ENCODE data around the gene PRR5.
"Not testable (repeated sequence)": the region's sequence is repeated elsewhere in the genome, so short reads cannot be mapped to it uniquely, and the experiment has no call there.

Gene PRR5

DNA sequence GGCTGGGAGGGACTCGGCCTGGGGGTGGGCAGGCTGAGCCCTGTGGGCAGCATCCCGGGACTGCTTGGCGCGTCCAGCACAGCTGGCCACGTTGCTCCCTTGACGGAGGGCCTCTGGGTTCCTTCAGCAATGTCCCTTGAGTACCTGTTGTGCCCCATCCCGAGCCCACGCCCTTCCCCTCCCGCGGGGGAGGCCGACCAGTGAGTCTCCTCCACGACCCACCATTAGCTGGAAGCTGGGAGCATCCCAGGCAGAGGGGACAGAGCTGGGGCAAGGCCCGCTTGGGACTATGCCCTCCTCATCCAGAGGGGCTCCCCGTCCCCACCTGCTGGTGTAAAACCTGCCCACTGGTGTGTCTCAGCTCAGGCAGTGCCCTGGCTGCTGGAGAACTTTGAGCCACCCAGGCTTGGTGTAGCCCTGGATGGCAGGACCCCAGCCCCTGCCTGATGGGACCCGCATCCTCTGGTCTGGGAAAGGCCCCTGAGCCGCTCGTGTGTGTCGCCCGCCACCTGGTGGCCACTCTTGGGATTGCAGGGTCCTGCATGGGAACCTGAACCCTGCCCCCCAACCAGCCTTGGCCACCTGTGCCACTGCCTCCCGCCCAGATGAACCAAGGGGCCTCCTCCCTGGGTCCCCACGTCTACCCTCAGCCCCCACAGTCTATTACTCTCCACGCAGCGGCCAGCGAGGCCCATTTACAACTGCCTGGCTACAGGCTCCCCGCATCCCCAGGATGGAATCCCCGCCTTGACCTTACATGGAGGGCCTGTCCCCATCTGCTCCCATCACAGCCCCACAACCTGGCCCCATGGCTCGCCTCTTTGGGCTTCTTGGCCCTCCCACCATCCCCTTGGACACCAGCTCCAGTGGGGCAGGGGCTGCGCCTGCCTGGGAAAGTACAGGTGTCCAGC, 33.8 kb downstream of the PRR5 start:
- DNase-seq (ENCODE audit: low spot score), result peak; percentile 80

GRCh38 chr22:44736581-44737405, 34.8 kb downstream of the PRR5 start:
- no peak for DNase-seq (ENCODE audit: low spot score)

GRCh38 chr22:44737406-44738346, 35.7 kb downstream of the PRR5 start:
- no peak for DNase-seq (ENCODE audit: low spot score)

- DNase-seq (ENCODE audit: low spot score), result no peak
These were observed 36.3 kb downstream of the PRR5 start for GRCh38 chr22:44738347-44738715.

- DNase-seq (ENCODE audit: low spot score), result no peak
These were observed 37.0 kb downstream of the PRR5 start for GRCh38 chr22:44739024-44739423.

DNA sequence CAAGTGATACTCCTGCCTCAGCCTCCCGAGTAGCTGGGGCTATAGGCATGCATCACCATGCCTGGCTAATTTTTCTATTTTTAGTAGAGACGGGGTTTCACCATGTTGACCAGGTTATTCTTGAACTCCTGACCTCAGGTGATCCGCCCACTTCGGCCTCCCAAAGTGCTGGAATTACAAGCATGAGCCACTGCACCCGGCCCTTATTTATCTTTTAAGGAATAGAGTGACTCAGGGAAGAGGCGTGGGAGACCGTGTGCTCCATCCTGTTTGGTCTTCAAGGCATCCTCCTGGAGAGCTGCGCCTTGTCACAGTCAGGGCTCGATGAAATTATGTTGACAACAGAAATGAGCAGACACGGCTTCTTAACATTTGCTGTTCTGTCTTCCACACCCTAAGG, 37.7 kb downstream of the PRR5 start:
- DNase-seq (ENCODE audit: low spot score), result not testable (repeated sequence)

DNA sequence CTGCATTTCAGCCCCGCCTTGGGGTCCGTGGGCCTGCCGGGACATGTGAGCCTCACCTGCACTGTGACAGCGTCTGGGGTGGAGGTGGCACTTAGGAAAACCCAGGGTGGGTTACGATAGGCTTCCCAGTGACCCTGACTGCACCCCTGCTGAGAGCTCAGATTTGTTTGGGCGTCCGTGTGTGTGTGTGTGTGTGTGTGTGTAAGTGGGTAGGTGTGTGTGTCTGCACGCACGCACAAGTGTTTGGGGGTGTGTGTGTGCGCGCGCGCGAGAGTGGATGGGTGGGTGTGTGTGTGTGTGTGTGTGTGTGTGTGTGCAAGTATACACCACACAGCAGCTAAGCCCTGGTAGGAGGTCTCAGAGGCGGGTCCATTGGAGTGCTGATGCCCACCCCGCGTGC, 38.3 kb downstream of the PRR5 start:
- no peak for DNase-seq (ENCODE audit: low spot score)

DNA sequence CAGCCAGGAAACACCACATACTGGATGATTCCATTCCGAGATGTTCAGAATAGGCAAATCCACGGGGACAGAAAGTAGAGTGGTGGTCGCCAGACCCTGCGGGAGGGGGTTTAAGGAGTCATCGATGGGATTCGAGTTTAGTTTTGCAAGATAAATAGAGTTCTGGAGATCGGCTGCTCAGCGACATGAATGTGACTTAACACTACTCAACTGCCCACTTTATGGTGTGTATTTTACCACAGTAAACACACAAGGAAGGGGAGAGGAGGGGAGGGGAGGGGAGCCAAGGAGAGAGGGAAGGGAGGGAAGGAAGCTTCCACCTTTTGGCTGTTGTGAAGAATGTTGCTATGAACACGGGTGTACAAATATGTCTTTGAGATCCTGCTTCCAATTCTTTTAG, 39.9 kb downstream of the PRR5 start:
- DNase-seq (ENCODE audit: low spot score), result no peak

GRCh38 chr22:44743247-44743646, 41.2 kb downstream of the PRR5 start:
- DNase-seq (ENCODE audit: low spot score), result no peak

DNA sequence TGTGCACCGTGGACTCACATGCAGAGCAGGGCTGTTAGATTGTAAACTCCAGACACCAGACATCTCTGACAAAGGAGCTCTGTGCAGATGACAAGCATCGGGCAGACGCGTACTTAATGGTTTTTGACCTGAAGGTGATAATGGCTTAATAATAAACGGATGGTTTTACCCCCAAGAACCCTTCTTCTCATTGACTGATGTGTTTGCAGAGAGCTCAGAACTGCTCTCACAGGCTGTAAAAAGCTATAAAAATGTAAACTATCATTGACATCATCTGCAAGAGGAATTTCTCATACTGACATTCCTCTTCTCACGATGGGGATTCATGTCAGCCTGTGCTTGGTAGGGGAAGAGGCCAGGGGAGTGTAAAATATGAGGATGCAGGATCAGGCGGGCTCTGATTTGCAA, 41.8 kb downstream of the PRR5 start:
- DNase-seq (ENCODE audit: low spot score), result no peak

DNA sequence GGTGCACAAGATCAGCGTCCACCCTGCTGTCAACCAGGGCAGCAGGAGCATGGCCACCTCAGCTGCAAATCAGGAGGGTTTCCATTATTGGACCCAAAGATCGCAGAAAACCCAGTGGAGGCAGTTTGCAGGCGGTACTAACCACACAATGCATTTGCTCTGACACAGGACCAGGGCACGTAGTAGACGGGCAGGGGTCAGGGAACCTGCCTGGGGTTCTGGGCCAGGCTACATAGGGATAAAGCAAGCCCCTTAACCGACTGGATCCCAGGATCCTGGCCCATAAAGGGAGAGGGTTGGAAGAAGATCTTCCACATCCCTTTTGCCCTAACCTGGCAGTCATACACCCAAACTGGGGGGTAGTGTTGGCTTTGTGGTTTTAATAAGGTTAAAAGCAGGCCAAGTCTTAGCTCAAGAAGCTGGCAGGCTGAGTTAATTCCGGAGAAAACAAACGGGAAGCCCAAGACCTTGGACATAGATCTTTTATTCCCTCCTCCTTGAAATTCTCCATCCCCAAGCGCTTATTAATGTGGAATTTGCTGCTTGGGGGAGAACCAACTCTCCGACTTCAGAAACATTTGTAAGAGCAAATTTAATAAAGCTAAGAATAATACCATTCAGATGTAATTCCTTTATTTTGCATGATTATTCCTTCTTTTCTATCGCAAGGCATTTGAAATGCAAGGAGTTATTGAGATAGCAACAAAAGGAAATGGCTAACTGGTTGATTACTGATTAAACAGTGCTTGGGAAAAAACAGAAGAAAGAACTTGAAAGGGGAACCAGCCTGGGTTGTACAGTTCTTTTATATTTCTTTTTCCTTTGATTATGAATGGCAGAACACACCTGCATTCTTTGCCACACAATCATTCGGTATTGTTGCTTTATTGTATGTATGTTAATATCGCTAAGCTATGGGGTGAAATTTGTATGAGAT, 44.1 kb downstream of the PRR5 start:
- no peak for DNase-seq (ENCODE audit: low spot score)

DNA sequence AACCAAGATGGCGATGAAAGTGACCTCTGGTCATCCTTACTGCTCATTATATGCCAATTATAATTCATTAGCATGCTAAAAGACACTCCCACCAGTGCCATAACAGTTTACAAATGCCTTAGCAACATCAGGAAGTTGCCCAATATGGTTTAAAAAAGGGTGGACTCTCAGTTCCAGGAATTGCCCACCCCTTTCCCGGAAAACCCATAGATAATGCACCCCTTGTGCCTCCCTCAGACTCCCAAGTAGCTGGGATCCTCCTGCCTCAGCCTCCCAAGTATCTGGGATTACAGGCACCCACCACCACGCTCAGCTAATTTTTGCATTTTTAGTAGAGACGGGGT, 45.8 kb downstream of the PRR5 start:
- not testable (repeated sequence) for DNase-seq (ENCODE audit: low spot score)

GRCh38 chr22:44748524-44748923, 46.5 kb downstream of the PRR5 start:
- DNase-seq (ENCODE audit: low spot score), result no peak

DNA sequence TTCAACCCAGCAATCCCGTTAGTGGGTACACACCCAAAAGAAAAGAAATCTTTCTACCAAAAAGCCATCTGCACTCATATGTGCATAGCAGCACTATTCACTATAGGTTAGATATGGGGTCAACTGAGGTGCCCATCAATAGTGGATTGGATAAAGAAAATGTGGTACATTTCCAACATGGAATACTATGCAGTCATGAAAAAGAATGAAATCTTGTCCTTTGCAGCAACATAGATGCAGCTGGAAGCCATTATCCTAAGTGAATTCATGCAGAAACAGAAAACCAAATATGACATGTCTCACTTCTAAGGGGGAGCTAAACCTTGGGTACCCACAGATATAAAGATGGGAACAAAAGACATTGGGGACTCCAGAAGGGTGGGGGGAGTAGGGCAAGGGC, 48.5 kb downstream of the PRR5 start:
- DNase-seq (ENCODE audit: low spot score), result no peak

- DNase-seq (ENCODE audit: low spot score), result no peak
These were observed 50.5 kb downstream of the PRR5 start, which contains the start of gene ARHGAP8 for GRCh38 chr22:44752285-44753188. ARHGAP8 (plus strand) TSS chr22:44752575; CDS start chr22:44786528, 33,953 bp downstream.

- no peak for DNase-seq (ENCODE audit: low spot score)
These were observed 51.4 kb downstream of the PRR5 start for GRCh38 chr22:44753189-44754042.

DNA sequence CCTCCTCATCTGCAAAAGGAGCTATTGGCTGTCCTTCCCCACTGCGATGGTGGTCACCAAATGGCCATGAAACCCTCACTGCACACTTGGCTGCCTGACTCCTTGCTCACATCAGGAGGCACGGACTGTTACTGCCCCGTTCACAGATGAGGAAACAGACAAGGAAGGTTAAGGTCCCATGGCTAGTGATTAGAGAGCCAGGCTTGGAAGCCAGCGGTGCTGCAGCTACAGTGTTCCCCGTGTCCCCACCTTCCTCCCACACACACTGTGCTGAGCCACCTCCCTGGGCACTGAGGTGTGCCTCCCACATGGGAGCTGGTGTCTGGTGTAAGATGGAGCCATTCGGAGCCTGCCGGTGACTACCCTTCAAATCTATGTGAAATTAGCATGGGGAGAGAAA, 53.0 kb downstream of the PRR5 start:
- DNase-seq (ENCODE audit: low spot score), result no peak

DNA sequence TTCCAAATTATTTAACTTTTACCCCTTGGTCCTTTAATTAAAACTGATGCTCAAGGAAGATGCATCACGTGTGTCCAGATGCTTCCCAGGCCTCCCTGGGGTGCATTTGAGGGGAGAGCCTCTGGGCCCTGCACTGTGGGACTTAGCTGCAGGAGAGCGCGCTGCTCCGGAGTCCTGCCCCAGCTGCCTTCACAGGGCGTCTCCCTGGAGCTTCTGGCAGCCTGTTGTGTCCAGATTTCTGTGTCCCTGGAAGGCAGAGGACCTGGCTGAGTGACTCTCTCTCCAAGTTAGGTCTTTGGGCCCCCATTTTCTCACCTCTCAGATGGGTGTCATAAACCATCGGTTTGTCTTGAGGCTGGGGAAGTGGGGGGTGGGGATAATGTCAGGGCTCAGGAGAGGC, 53.4 kb downstream of the PRR5 start:
- no peak for DNase-seq (ENCODE audit: low spot score)

- no peak for DNase-seq (ENCODE audit: low spot score)
These were observed 54.0 kb downstream of the PRR5 start for GRCh38 chr22:44755956-44756361.
